ENCODE data around the gene PTDSS2. TPM values are rescaled to one million over a fixed set of nuclear protein-coding genes. Genes with fewer than 3 reads are reported as not detected.

Gene PTDSS2
- total RNA-seq, 2 donors from 2014 or later, result 20.6 to 27.6 TPM

DNA sequence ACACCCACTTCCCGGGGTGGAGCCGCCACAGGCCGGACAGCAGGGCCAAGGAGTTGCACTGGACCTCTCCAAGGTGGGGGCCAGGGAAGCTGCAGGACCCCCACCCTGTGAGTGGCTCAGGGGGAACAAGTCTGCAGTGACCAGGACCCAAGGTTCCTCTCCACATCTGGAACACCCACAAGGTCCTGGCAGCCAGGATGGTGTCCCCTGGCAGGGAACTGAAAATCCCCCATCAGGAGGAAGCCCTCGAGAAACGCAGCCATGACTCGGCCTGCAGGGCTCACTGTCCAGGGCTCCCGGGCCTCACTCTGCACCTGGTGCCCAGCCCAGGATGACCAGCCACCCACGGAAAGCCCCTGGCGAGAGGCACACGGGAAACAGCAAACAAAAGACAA, 45.5 kb downstream of the PTDSS2 start:
- no peak for DNase-seq
- H3K9ac ChIP-seq (ENCODE audit: low read depth in 2 of 2, low read length in 2 of 2), result no peak overlapping the region
- no peaks in the 10 kb centered on the region for H3K27me3 ChIP-seq
- H3K4me1 ChIP-seq, result no peaks in the 10 kb centered on the region
- TF ChIP-seq, protein P1, sequence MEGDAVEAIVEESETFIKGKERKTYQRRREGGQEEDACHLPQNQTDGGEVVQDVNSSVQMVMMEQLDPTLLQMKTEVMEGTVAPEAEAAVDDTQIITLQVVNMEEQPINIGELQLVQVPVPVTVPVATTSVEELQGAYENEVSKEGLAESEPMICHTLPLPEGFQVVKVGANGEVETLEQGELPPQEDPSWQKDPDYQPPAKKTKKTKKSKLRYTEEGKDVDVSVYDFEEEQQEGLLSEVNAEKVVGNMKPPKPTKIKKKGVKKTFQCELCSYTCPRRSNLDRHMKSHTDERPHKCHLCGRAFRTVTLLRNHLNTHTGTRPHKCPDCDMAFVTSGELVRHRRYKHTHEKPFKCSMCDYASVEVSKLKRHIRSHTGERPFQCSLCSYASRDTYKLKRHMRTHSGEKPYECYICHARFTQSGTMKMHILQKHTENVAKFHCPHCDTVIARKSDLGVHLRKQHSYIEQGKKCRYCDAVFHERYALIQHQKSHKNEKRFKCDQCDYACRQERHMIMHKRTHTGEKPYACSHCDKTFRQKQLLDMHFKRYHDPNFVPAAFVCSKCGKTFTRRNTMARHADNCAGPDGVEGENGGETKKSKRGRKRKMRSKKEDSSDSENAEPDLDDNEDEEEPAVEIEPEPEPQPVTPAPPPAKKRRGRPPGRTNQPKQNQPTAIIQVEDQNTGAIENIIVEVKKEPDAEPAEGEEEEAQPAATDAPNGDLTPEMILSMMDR (IDR thresholded peaks at IDR 0.05), result no peak
- H3K36me3 ChIP-seq, result peaks cover 36% of the 10 kb centered on the region
- no peaks in the 10 kb centered on the region for H3K9me3 ChIP-seq
- intact Hi-C loops (cut with DNase I), result no loop called here
- H3K27ac ChIP-seq, result no peak overlapping the region
- H3K4me3 ChIP-seq, result no peak overlapping the region

GRCh38 chr11:496834-497564, 46.9 kb downstream of the PTDSS2 start:
- intact Hi-C loops (cut with DNase I), result no loop called here
- Histone ChIP-seq H3K4me3 (no peak overlapping the region), H3K27me3 (no peaks in the 10 kb centered on the region), H3K9me3 (no peaks in the 10 kb centered on the region), H3K27ac (no peak overlapping the region), H3K9ac (ENCODE audit: low read depth in 2 of 2, low read length in 2 of 2) (no peak overlapping the region), H3K4me1 (no peaks in the 10 kb centered on the region), H3K36me3 (peaks cover 36% of the 10 kb centered on the region)
- DNase-seq, result no peak
- TF ChIP-seq, protein P1 (IDR thresholded peaks at IDR 0.05), result no peak

DNA sequence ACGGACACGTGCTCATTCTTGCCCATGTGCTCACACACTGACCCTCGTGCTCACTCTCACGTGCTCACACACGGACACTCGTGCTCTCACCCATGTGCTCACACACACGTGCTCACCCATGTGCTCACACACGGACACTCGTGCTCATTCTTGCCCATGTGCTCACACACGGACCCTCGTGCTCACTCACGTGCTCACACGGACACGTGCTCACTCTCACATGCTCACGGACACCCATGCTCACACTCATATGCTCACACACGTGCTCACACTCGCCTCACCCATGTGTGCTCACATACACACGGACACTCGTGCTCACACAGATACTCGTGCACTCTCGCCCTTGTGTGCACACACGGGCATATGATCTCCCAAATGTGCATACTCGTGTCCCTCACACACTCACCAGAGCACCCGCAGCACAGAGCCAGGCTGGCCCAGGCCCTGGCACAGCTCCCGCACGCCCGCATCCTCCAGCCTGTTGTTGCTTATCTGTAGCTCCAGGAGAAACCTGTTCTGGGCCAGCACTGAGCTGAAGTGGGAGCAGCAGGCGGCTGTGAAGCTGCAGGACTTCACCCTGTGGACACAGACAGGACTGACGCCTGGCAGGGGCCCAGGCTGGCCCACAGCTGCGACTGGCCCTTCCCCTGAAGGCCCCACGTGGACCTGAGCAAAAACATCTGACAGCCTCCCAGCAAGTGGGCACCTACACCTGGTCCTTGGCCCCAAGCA, 47.7 kb downstream of the PTDSS2 start:
- Histone ChIP-seq H3K27me3 (no peaks in the 10 kb centered on the region), H3K9ac (ENCODE audit: low read depth in 2 of 2, low read length in 2 of 2) (no peak overlapping the region), H3K9me3 (no peaks in the 10 kb centered on the region), H3K36me3 (peaks cover 36% of the 10 kb centered on the region), H3K27ac (no peak overlapping the region), H3K4me3 (no peak overlapping the region), H3K4me1 (no peaks in the 10 kb centered on the region)
- no peak for DNase-seq
- TF ChIP-seq, protein P1 (IDR thresholded peaks at IDR 0.05), result no peak
- intact Hi-C loops (cut with DNase I), result no loop called here

- Histone ChIP-seq H3K4me3 (no peak overlapping the region), H3K9ac (ENCODE audit: low read depth in 2 of 2, low read length in 2 of 2) (no peak overlapping the region), H3K4me1 (no peaks in the 10 kb centered on the region), H3K27ac (no peak overlapping the region), H3K27me3 (no peaks in the 10 kb centered on the region), H3K9me3 (no peaks in the 10 kb centered on the region), H3K36me3 (peaks cover 36% of the 10 kb centered on the region)
- intact Hi-C loops (cut with DNase I), result no loop called here
- DNase-seq, result no peak
- TF ChIP-seq, protein P1 (IDR thresholded peaks at IDR 0.05), result no peak
Observed at GRCh38 chr11:498297-499181, 48.5 kb downstream of the PTDSS2 start.

All from colonic mucosa (tissue), 4 donors.